Measurements from ENCODE around the gene NHLRC4.
A peak's percentile ranks its signal among the peaks of the same experiment; 100 is the strongest.

NHLRC4 gene

GRCh38 chr16:583470-583814 lies 16.6 kb downstream of the NHLRC4 start:
- no peak overlapping the region for H3K4me3 ChIP-seq (ENCODE audit: low read length)
- DNase-seq (ENCODE audit: low read depth), result no peak
- TF ChIP-seq CTCF (IDR thresholded peaks at IDR 0.05; ENCODE audit: insufficient read depth, low read depth, low read length, missing control alignments), result no peak

- H3K4me3 ChIP-seq (ENCODE audit: low read length), result no peak overlapping the region
- TF ChIP-seq CTCF (IDR thresholded peaks at IDR 0.05; ENCODE audit: insufficient read depth, low read depth, low read length, missing control alignments), result no peak
- no peak for DNase-seq (ENCODE audit: low read depth)
Observed at GRCh38 chr16:583815-584591, 17.2 kb downstream of the NHLRC4 start.

- TF ChIP-seq CTCF (IDR thresholded peaks at IDR 0.05; ENCODE audit: insufficient read depth, low read depth, low read length, missing control alignments), result no peak
- no peak for DNase-seq (ENCODE audit: low read depth)
- no peak overlapping the region for H3K4me3 ChIP-seq (ENCODE audit: low read length)
Observed at GRCh38 chr16:585351-585750, 18.5 kb downstream of the NHLRC4 start.

GRCh38 chr16:586047-586644 lies 19.3 kb downstream of the NHLRC4 start:
- no peak overlapping the region for H3K4me3 ChIP-seq (ENCODE audit: low read length)
- no peak for TF ChIP-seq CTCF (IDR thresholded peaks at IDR 0.05; ENCODE audit: insufficient read depth, low read depth, low read length, missing control alignments)
- no peak for DNase-seq (ENCODE audit: low read depth)

GRCh38 chr16:586645-587590 lies 20.1 kb downstream of the NHLRC4 start:
- peak overlapping the region; percentile 7 for H3K4me3 ChIP-seq (ENCODE audit: low read length)
- DNase-seq (ENCODE audit: low read depth), result no peak
- TF ChIP-seq CTCF (IDR thresholded peaks at IDR 0.05; ENCODE audit: insufficient read depth, low read depth, low read length, missing control alignments), result no peak

- peak; percentile 66 for DNase-seq (ENCODE audit: low read depth)
- peak overlapping the region; percentile 75 for H3K4me3 ChIP-seq (ENCODE audit: low read length)
- no peak for TF ChIP-seq CTCF (IDR thresholded peaks at IDR 0.05; ENCODE audit: insufficient read depth, low read depth, low read length, missing control alignments)
Observed at GRCh38 chr16:588639-588888, 21.8 kb downstream of the NHLRC4 start.
